Measurements from ENCODE around the gene HSF4.

HSF4 gene

DNA sequence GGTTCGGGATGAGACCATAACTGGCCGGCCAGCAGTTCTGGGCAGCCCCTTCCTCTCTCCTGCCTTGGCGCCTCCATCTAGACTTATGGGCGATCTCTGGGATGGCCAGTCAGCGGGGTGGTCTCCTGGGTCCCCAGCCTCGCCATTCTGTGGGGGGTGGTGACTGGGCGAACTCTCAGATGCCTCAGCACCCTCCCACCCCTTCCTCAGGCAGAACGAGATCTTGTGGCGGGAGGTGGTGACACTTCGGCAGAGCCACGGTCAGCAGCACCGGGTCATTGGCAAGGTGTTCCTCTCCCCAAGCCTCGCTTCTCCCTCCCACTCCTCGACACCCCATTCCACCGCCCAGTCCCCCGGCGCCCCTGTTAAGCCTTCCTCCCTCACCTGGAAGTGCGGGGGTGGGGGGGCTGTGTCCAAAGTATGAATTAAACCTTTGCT, 1.6 kb downstream of the HSF4 start:
- no peak for DNase-seq

- DNase-seq: no peak
Measured at GRCh38 chr16:67166598-67167168, 2.1 kb downstream of the HSF4 start.

GRCh38 chr16:67167588-67167987, 3.0 kb downstream of the HSF4 start:
- DNase-seq: no peak

DNA sequence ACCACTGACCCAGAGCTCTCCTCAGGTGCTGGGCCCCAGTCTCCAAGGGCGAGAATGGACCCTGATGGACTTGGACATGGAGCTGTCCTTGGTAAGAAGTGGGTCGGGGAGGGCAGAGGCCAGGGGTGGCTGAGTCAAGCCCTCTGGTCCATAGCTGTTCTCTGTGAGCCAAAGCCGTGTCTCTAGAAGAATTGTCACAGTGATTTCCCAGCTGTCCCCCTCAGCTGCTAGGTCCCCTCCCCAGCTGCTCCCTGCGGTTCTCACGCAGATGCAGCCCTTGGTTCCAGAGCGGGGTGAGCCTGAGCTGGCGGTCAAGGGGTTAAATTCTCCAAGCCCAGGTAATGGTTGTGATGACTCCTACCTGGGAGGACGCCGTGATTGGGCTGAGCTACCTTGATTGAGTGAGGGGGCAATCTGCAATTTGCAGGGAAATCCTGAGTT, 4.5 kb downstream of the HSF4 start:
- DNase-seq: no peak

DNA sequence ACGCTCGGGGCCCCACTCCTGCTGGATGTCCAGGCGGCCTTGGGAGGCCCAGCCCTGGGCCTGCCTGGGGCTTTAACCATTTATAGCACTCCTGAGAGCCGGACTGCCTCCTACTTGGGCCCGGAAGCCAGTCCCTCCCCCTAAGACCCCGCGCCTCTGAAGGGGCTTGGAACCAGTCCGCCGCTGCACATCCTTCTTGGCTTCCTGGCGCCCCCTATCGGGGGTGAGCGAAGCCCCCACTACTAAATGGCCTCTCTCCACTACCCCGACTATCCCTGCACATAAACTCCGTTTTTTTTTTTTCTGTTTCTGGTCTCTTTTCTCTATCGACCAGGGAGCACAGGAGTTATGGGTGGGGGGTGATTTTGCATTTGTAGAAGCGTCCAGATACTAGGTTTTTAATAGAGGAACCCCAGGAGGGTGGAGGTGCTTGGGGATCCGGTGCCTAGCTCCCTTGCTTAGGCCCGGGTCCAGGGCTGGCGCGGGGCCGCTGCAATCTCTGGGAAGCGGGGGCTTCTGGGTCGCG, 5.2 kb downstream of the HSF4 start:
- DNase-seq: peak in 19 of 56 donors; percentile 6 to 60 (median 20)

DNA sequence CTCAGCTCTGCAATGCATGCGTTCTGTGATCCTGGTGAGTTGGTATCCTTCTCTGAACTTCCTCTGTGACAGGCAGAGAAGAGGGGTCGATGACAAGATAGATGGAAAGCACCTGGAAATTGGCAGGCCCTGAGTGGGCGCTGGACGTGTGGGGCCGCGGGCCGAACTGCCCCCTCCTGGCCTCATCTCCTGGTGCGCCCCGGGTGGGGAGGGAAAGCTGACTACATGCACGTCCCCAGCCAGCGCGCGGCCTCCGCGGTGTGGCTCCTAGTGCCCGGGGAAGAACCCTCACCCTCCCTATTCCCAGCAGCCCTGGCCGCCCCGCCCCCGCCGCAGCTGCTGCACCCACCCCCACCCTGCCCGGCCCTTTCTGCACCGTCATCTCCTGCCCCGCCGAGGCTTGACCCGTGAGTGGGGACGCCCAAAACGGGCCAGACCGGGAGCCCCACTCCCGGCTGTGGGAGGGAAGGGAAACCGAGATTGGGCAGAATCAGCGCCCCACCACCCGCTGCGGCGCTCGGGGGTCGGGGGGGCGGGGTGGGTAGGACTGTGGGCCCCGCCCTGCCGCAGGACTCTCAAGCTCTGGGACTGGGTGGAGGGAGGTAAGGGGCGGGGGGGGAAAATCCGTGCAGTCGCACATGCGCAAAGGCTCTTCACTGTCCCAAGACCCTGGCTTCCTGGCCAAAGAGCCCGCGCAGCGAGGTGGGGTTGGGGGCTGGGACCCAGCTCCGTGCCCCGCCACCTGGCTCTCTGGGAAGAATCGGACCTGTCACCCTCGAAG, 5.8 kb downstream of the HSF4 start, which contains the start of gene NOL3:
NOL3 (plus strand) TSS at position 371 of the 781 bp plus-strand sequence.
- DNase-seq: peak in 46 of 56 donors; percentile 9 to 84 (median 62)

GRCh38 chr16:67170949-67171649, 6.6 kb downstream of the HSF4 start:
- peak in 3 of 56 donors; percentile 33 to 61 (median 39) for DNase-seq

DNA sequence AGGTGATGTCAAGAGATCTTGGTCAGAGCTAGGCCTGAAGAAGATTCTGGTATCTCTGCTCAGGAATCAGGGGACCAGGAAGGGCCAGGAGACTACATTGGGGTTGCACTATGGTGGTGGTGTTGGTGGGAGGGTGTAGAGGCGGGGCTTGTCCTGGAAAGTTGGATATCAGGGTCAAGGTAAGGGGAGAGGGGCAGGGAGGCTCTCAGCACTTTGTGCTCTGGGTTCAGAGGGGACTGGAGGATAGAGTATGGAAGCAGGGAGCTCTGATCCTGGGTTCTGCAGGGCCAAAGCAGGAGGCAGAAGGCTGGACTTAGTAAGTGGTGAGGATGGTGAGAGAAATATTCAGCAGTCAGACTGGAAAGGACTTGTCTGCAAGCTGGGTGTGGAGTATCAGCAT, 8.8 kb downstream of the HSF4 start:
- DNase-seq: no peak

DNA sequence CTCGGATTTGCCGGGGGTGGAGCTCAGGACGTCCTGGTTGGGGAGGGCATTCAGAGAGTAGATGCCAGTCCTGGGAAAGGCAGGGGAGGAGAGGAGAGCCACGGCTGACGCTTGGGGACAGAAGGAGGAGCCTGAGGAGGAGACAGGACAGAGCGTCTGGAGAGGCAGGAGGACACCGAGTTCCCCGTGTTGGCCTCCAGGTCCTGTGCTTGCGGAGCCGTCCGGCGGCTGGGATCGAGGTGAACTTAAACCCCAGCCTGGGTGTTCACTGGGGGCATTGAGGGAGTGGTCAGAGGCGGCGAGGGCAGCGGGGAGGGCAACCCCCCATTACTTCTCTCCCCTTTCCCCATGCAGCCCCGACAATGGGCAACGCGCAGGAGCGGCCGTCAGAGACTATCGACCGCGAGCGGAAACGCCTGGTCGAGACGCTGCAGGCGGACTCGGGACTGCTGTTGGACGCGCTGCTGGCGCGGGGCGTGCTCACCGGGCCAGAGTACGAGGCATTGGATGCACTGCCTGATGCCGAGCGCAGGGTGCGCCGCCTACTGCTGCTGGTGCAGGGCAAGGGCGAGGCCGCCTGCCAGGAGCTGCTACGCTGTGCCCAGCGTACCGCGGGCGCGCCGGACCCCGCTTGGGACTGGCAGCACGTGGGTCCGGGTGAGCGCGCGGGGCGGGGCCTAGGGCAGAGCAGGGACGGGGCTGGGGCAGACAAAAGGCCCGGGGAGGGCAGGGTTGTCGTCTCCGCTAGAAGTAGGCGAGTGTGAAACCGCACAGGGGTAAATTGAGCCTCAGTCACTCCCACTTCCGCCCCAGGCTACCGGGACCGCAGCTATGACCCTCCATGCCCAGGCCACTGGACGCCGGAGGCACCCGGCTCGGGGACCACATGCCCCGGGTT, 9.5 kb downstream of the HSF4 start:
- peak in 55 of 56 donors; percentile 20 to 91 (median 70) for DNase-seq

- no peak for DNase-seq
Measured at GRCh38 chr16:67174706-67175231, 10.2 kb downstream of the HSF4 start.

DNA sequence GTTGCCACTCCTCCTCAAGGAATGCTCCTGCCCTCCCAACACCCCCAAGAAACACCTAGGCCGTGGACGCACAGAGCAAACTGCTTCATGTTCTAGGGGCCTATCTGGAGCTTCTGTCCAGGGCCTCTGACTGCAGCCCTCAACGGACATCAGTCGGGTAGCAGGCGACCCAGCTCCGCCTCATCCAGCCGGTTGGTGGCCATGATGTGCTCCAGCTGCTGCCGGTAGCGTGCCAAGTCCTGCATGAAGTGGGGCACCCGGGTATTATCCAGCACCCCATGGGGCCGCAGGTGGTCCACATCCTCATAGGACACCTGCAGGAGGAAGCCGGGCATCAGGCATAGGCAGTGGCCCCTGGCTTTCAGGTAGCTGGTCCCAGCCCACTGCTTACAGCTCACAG, 12.1 kb downstream of the HSF4 start:
- DNase-seq: no peak

DNA sequence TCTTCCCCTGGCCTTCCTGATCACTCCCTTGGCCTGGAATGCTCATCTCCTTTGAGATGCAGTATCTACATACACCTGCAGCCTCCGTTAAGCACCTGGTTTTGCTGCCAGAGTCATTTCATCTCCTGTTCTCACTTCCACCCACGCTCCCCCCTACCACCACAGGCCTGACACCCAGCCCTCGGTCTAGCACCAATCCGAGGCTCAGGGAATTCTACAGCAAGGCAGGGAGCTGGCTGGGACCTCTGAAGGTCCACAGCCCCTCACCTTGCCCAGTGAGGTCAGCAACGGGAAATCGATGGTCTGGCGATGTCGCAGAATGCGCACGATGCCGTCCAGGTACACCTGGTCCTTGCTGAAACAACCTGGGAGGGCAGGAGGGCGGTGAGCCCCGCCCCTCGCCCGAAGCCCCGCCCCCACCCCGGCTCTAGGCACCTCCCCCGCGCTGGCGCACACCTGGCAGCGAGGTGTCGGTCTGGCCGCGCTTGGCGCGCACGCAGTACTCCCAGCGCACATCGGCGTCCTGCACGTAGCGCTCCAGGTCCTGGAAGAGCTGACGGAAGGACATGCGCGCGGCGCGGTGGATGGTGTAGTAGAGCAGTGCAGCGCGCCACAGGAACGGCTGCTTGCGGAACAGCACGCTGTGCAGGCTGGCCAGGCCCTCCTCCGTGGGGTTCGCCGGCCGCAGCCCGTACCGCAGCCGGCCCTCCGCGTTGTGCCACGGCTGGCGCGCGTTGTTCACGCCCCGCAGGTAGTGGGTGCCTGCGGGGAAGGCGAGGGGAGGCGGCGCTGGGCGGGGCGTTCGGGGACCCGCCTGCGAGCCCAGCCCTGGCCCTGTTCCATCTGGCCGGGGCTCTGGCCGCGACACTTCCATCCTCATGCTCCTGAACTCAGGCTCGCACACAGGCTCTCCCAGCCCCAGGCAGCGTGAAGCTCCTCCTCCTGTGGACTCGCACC, 13.5 kb downstream of the HSF4 start:
- peak in 32 of 56 donors; percentile 27 to 83 (median 46) for DNase-seq

GRCh38 chr16:67179421-67180080, 15.0 kb downstream of the HSF4 start:
- no peak for DNase-seq

DNA sequence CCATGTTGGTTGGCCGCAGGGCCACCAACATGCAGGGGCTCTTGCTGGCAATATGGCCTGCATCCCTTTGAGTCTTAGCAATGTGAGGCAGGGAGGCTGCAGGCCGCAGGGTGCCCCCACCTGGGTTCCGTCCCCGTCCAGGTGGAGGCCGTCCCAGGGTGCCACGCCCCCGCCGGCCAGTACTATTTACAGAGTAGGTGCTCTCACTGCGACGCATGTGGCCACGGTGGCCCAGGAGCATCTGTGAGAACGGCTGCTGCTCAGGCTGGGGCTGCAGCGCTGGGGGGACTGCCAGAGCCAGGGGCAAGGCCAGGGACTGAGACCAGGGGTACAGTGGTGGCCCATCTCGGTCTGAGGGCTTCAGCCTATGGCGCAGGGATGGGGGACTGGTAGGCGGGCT, 15.6 kb downstream of the HSF4 start:
- no peak for DNase-seq

DNA sequence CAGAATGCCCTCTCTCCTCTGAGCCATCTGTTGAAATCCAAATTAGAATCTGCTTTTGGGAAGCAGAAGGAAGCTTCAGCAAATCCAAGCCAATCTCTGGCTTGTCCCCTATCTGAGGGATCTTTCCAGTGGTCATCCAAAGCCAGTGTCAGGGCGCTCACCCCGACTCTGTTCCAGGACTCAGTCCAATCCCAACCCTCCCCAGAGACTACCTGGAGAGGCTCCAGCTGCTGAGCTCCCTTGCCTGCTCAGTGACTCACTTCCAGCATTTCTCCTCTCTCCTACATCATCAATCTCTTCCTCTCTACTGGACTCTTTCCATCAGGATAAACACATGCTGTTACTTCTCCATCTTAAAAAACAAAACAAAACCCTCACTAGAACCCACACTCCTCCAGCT, 16.8 kb downstream of the HSF4 start:
- no peak for DNase-seq

GRCh38 chr16:67182288-67182687, 17.7 kb downstream of the HSF4 start:
- no peak for DNase-seq

DNA sequence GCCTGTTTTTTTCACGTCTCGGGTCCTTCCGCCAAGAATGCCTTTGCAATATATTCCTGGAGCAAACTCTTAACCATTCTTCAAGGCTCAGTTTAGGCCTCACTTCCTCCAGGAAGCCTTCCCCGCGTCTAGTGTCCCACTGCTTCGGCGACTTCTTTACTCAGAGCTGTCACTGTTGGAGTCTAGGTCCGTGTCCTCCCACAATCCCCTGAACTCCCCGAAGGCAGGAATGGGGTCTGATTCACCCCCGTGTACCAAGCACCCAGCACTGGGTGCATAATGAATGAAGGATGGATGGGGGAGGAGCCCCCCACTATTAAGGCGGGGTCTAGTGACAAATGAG, 18.7 kb downstream of the HSF4 start:
- no peak for DNase-seq

DNA sequence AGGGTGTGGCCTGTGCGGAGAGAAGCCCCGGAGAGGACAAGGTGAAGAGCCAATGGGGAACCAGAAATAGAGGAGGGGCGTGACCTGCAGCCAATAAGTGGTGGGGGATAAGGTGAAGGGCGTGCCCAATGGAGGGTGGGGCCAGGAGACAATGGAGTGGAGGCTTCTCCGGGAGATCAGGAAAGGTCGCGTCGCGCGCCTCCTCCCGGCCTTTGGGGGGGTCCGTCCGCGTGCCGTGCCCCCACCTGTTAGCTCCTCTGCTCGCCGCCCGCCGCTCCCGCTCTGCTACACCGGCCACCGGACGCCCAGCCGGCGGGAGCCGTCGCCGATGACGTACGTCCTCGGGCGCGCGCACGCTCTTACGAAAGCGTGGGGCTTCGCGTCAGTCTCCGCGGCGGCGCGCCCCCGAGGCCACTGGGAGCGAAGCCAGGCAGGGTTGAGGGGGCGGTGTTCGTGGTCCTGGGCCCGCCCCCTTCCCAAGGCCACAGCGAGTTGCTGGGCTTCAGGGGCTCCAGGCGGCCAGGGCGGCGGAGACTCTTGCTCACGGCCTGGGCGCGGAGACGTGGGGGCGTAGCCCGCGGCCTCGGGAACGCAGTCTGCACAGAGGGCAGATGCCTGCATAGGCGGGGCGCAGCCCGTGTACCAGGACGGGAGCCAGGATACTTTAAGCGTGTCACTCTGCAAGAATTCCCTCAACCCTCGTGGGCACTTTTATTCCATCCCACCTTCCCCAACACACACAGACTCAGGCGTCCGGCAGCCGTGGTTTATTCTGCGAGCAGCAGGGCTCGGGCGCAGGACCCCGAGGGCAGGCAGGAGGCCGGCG, 19.3 kb downstream of the HSF4 start, which contains the start of gene MATCAP1:
MATCAP1 (minus strand) TSS at position 337 of the 826 bp plus-strand sequence. CDS start 3,353 bp downstream, outside the sequence.
- peak; percentile 79 to 97 (median 93) for DNase-seq
